ENCODE results near the gene DRAP1.
"Not testable (repeated sequence)": the region's sequence is repeated elsewhere in the genome, so short reads cannot be mapped to it uniquely, and the experiment has no call there.

Gene DRAP1

DNA sequence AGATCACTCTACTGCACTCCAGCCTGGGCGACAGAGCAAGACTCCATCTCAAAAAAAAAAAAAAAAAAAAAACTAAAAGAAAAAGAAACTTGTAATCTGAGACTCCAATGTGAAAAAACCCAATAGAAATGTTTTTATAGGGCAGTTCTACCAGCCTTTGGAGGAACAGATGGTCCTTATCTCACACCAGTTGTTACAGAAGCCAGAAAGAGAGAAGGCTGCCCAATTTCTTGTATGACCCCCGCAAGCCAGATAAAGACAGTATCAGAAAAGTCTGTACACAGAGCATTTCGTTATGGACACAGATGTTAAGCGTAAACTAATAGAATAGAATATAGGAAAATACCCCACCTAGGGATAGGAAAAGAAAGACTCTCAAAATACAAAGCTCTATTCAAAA is 14.8 kb downstream of the DRAP1 start:
- Histone ChIP-seq H3K36me3 (ENCODE audit: control insufficient read depth, insufficient read depth, low read length) (no peaks in the 10 kb centered on the region), H3K4me1 (ENCODE audit: control insufficient read depth, insufficient read depth, low read length) (no peaks in the 10 kb centered on the region), H3K4me3 (ENCODE audit: low read length) (no peak overlapping the region), H3K27ac (ENCODE audit: low read depth, low read length) (no peak overlapping the region), H3K9ac (ENCODE audit: low read length) (no peak overlapping the region), H3K27me3 (ENCODE audit: control insufficient read depth, insufficient read depth, low read length) (no peaks in the 10 kb centered on the region)

DNA sequence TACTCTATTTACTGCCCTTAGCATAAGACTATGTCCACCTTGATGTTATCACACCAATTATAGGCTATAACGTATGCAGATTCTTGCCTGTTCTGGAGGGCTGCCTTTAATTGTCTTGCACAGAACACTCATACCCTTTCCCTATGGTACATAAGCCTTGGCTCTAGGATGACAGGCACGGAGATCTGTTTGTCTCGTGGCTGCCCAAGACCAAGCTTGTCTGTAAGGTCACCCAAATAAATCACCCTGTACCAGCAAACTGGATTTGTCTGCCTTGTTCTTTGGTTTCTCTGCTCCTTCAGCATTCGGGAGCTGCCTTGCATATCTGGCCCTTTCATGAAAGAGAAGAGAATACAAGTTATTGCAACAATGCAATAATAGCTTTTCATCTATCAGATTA is 18.5 kb downstream of the DRAP1 start:
- no peaks in the 10 kb centered on the region for H3K27me3 ChIP-seq (ENCODE audit: control insufficient read depth, insufficient read depth, low read length)
- no peak overlapping the region for H3K9ac ChIP-seq (ENCODE audit: low read length)
- H3K4me1 ChIP-seq (ENCODE audit: control insufficient read depth, insufficient read depth, low read length), result no peaks in the 10 kb centered on the region
- no peak overlapping the region for H3K27ac ChIP-seq (ENCODE audit: low read depth, low read length)
- H3K4me3 ChIP-seq (ENCODE audit: low read length), result no peak overlapping the region
- H3K36me3 ChIP-seq (ENCODE audit: control insufficient read depth, insufficient read depth, low read length), result no peaks in the 10 kb centered on the region

DNA sequence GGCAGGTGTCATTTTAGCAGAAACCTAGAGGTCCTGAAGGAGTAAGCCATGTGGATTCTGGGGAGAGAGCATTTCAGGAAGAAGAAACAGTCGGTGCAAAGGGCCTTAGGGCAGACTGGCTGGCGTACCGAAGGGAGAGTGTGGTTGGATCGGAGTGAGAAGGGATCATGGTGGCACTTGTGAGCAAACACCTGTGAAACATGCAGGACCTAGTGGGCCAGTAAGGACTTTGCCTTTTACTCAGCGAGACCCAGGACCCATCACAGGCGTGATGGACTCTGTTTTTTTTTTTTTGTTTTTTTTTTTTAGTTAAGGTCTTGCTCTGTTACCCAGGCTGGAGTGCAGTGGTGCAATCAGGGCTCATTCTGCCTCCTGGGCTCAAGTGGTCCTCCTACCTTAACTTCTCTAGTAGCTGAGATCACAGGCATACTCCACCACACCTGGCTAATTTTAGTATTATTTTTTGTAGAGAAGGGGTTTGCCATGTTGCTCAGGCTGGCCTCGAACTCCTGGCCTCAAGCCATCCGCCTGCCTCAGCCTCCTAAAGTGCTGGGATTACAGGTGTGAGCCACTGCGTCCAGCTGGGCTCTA is 22.6 kb downstream of the DRAP1 start:
- H3K36me3 ChIP-seq (ENCODE audit: control insufficient read depth, insufficient read depth, low read length), result no peaks in the 10 kb centered on the region
- no peaks in the 10 kb centered on the region for H3K4me1 ChIP-seq (ENCODE audit: control insufficient read depth, insufficient read depth, low read length)
- H3K27me3 ChIP-seq (ENCODE audit: control insufficient read depth, insufficient read depth, low read length), result no peaks in the 10 kb centered on the region
- H3K9ac ChIP-seq (ENCODE audit: low read length), result no peak overlapping the region
- H3K4me3 ChIP-seq (ENCODE audit: low read length), result no peak overlapping the region
- no peak overlapping the region for H3K27ac ChIP-seq (ENCODE audit: low read depth, low read length)

DNA sequence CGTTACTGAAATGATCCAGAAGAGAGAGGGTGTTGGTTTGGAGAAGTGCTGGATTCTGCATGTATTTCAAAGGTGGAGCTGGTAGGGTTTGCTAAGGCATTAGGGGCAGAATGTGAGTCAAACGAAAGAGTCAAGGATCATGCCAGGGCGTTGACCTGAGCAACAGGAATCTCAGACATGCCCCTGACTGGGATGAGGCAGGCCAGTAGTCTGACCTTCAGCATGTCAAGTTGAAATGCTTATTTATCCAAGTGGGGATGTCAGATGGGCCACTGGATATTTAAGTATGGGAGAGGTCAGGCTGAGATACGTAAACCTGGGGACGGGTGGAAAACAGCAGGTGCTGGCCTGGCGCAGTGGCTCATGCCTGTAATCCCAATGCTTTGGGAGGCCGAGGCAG is 23.3 kb downstream of the DRAP1 start:
- no peak overlapping the region for H3K9ac ChIP-seq (ENCODE audit: low read length)
- H3K4me1 ChIP-seq (ENCODE audit: control insufficient read depth, insufficient read depth, low read length), result no peaks in the 10 kb centered on the region
- no peaks in the 10 kb centered on the region for H3K36me3 ChIP-seq (ENCODE audit: control insufficient read depth, insufficient read depth, low read length)
- no peak overlapping the region for H3K4me3 ChIP-seq (ENCODE audit: low read length)
- H3K27me3 ChIP-seq (ENCODE audit: control insufficient read depth, insufficient read depth, low read length), result no peaks in the 10 kb centered on the region
- no peak overlapping the region for H3K27ac ChIP-seq (ENCODE audit: low read depth, low read length)

GRCh38 chr11:65944191-65944590 is 25.0 kb downstream of the DRAP1 start:
- no peaks in the 10 kb centered on the region for H3K36me3 ChIP-seq (ENCODE audit: control insufficient read depth, insufficient read depth, low read length)
- H3K4me3 ChIP-seq (ENCODE audit: low read length), result no peak overlapping the region

GRCh38 chr11:65944767-65945166 is 25.5 kb downstream of the DRAP1 start:
- Histone ChIP-seq H3K36me3 (ENCODE audit: control insufficient read depth, insufficient read depth, low read length) (no peaks in the 10 kb centered on the region), H3K4me1 (ENCODE audit: control insufficient read depth, insufficient read depth, low read length) (no peaks in the 10 kb centered on the region), H3K4me3 (ENCODE audit: low read length) (no peak overlapping the region), H3K27ac (ENCODE audit: low read depth, low read length) (no peak overlapping the region), H3K27me3 (ENCODE audit: control insufficient read depth, insufficient read depth, low read length) (no peaks in the 10 kb centered on the region), H3K9ac (ENCODE audit: low read length) (no peak overlapping the region)

More at GRCh38 chr11:65944191-65944590, 25.0 kb downstream of the DRAP1 start:
- Histone ChIP-seq H3K4me1 (ENCODE audit: control insufficient read depth, insufficient read depth, low read length) (no peaks in the 10 kb centered on the region), H3K27ac (ENCODE audit: low read depth, low read length) (no peak overlapping the region), H3K9ac (ENCODE audit: low read length) (no peak overlapping the region), H3K27me3 (ENCODE audit: control insufficient read depth, insufficient read depth, low read length) (no peaks in the 10 kb centered on the region)

- H3K4me3 ChIP-seq (ENCODE audit: low read length), result no peak within 1 kb of the TSS
- H3K27me3 ChIP-seq (ENCODE audit: control insufficient read depth, insufficient read depth, low read length), result no peaks in the 10 kb centered on the region
- no peaks in the 10 kb centered on the region for H3K36me3 ChIP-seq (ENCODE audit: control insufficient read depth, insufficient read depth, low read length)
- H3K27ac ChIP-seq (ENCODE audit: low read depth, low read length), result no peak within 1 kb of the TSS
- no peaks in the 10 kb centered on the region for H3K4me1 ChIP-seq (ENCODE audit: control insufficient read depth, insufficient read depth, low read length)
- no peak within 1 kb of the TSS for H3K9ac ChIP-seq (ENCODE audit: low read length)
Measured at GRCh38 chr11:65945430-65945911, 26.2 kb downstream of the DRAP1 start, which contains the start of gene TSGA10IP. Gene TSGA10IP (plus strand): TSS chr11:65945480. CDS start chr11:65945676, 196 bp downstream.

- no peaks in the 10 kb centered on the region for H3K36me3 ChIP-seq (ENCODE audit: control insufficient read depth, insufficient read depth, low read length)
- H3K27ac ChIP-seq (ENCODE audit: low read depth, low read length), result no peak overlapping the region
- no peak overlapping the region for H3K9ac ChIP-seq (ENCODE audit: low read length)
- no peak overlapping the region for H3K4me3 ChIP-seq (ENCODE audit: low read length)
- no peaks in the 10 kb centered on the region for H3K27me3 ChIP-seq (ENCODE audit: control insufficient read depth, insufficient read depth, low read length)
- H3K4me1 ChIP-seq (ENCODE audit: control insufficient read depth, insufficient read depth, low read length), result no peaks in the 10 kb centered on the region
Measured at GRCh38 chr11:65945941-65946558, 26.8 kb downstream of the DRAP1 start.

DNA sequence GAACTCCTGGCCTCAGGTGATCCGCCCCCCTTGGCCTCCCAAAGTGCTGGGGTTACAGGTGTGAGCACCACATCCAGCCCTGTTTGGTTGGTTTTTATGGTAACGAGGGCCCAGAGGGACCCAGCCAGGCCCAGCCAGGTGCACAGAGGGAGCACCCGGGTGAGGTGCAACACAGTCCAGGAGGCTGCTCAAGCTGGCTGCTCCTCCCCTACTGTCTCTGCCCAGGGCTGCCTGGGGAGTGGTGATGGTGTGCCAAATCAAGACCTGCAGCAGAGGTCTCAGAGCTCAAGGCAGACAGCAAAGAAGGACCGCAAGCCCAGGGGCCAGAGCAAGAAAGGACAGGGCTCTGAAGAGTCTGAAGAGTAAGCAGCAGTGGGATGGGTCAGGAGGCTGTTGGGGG is 27.4 kb downstream of the DRAP1 start:
- no peaks in the 10 kb centered on the region for H3K27me3 ChIP-seq (ENCODE audit: control insufficient read depth, insufficient read depth, low read length)
- no peak overlapping the region for H3K27ac ChIP-seq (ENCODE audit: low read depth, low read length)
- no peaks in the 10 kb centered on the region for H3K36me3 ChIP-seq (ENCODE audit: control insufficient read depth, insufficient read depth, low read length)
- H3K4me1 ChIP-seq (ENCODE audit: control insufficient read depth, insufficient read depth, low read length), result no peaks in the 10 kb centered on the region
- H3K9ac ChIP-seq (ENCODE audit: low read length), result no peak overlapping the region
- no peak overlapping the region for H3K4me3 ChIP-seq (ENCODE audit: low read length)

GRCh38 chr11:65947133-65947532 is 27.9 kb downstream of the DRAP1 start:
- H3K4me1 ChIP-seq (ENCODE audit: control insufficient read depth, insufficient read depth, low read length), result no peaks in the 10 kb centered on the region
- no peak overlapping the region for H3K27ac ChIP-seq (ENCODE audit: low read depth, low read length)
- no peaks in the 10 kb centered on the region for H3K27me3 ChIP-seq (ENCODE audit: control insufficient read depth, insufficient read depth, low read length)
- H3K36me3 ChIP-seq (ENCODE audit: control insufficient read depth, insufficient read depth, low read length), result no peaks in the 10 kb centered on the region
- H3K4me3 ChIP-seq (ENCODE audit: low read length), result no peak overlapping the region
- no peak overlapping the region for H3K9ac ChIP-seq (ENCODE audit: low read length)

GRCh38 chr11:65947603-65948125 is 28.4 kb downstream of the DRAP1 start:
- no peak overlapping the region for H3K27ac ChIP-seq (ENCODE audit: low read depth, low read length)
- H3K27me3 ChIP-seq (ENCODE audit: control insufficient read depth, insufficient read depth, low read length), result no peaks in the 10 kb centered on the region
- no peaks in the 10 kb centered on the region for H3K36me3 ChIP-seq (ENCODE audit: control insufficient read depth, insufficient read depth, low read length)
- no peak overlapping the region for H3K4me3 ChIP-seq (ENCODE audit: low read length)
- no peak overlapping the region for H3K9ac ChIP-seq (ENCODE audit: low read length)
- H3K4me1 ChIP-seq (ENCODE audit: control insufficient read depth, insufficient read depth, low read length), result no peaks in the 10 kb centered on the region

DNA sequence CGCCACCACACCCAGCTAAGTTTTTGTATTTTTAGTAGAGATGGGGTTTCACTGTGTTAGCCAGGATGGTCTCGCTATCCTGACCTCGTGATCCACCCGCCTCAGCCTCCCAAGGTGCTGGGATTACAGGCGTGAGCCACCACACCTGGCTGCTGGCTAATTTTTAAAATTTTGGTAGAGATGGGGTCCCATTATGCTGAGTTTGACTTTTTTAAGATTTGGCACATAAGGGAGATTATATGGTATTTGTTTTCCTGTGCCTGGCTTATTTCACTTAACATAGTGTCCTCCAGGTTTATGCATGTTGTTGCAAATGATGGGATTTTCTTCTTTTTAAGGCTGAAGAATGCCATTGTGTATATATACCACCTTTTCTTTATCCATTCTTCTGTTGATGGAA is 31.5 kb downstream of the DRAP1 start:
- not testable (repeated sequence) for H3K27ac ChIP-seq (ENCODE audit: low read depth, low read length); H3K36me3 ChIP-seq (ENCODE audit: control insufficient read depth, insufficient read depth, low read length); H3K27me3 ChIP-seq (ENCODE audit: control insufficient read depth, insufficient read depth, low read length); H3K4me3 ChIP-seq (ENCODE audit: low read length); H3K9ac ChIP-seq (ENCODE audit: low read length); H3K4me1 ChIP-seq (ENCODE audit: control insufficient read depth, insufficient read depth, low read length)

DNA sequence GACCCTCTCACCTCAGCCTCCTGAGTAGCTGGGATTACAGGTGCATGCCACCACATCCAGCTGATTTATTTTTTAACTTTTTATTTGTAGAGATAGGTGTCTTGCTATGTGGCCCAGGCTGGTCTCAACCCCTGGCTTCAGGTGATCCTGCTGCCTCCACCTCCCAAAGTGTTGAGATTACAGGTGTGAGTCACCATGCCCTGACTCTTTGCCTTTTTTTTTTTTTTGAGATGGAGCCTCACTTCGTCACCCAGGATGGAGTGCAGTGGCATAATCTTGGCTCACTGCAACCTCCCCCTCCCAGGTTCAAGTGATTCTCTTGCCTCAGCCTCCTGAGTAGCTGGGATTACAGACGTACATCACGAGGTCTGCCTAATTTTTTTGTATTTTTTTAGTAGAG is 32.4 kb downstream of the DRAP1 start:
- not testable (repeated sequence) for H3K4me3 ChIP-seq (ENCODE audit: low read length); H3K27ac ChIP-seq (ENCODE audit: low read depth, low read length); H3K27me3 ChIP-seq (ENCODE audit: control insufficient read depth, insufficient read depth, low read length); H3K9ac ChIP-seq (ENCODE audit: low read length); H3K36me3 ChIP-seq (ENCODE audit: control insufficient read depth, insufficient read depth, low read length); H3K4me1 ChIP-seq (ENCODE audit: control insufficient read depth, insufficient read depth, low read length)

Measured in rectal smooth muscle tissue (tissue), 1 donor.